Measurements from ENCODE around the gene LGR5.

GRCh38 chr12:71472441-71472911 is 32.9 kb downstream of the LGR5 start:
- TF ChIP-seq EZH2 (IDR thresholded peaks at IDR 0.05; ENCODE audit: borderline replicate concordance, low read depth, low read length, poor library complexity, severe bottlenecking) (no peak), CTCF (conservative IDR thresholded peaks at IDR 0.05; ENCODE audit: low read depth, low read length) (no peak)

Data from A673 (cell line).